Mesangial cell (primary cell): ENCODE results near the gene ENTREP1. TPM values are rescaled to one million over a fixed set of nuclear protein-coding genes. Genes with fewer than 3 reads are reported as not detected.

Source experiments
- total RNA-seq: library from RNA; depleted of rRNA; stranded (reverse); fragments of >200 nt; gene quantifications from 2 replicates; pipeline ENCODE4 v1.2.3, GENCODE V29; 2015

The ENTREP1 gene
- total RNA-seq, result 0.49 and 1.3 TPM in 2 replicates

GRCh38 chr9:69324549-69325401 lies at the start of gene ENTREP1:
ENTREP1 (plus strand) TSS chr9:69325215; CDS start chr9:69325310, 95 bp downstream.

Other genes starting within 250 kb of the ENTREP1 start
- gene TJP2, start 150.9 kb upstream of the ENTREP1 start, total RNA-seq, result 136 and 188 TPM in 2 replicates